OCI-LY7 (cell line): Measurements from ENCODE around the gene ZNF223. TPM values are rescaled to one million over a fixed set of nuclear protein-coding genes. Genes with fewer than 3 reads are reported as not detected.

ENCODE experiments used
- BruUV-seq: library from RNA; stranded (reverse); fragments of 400-500 nt; replicated peaks from 2 replicates; lab custom pipeline; 2021; lab: Mats Ljungman, UMichigan
- CTCF ChIA-PET: fragments of 300-600 bp; sonication (Branson Sonifier 250); formaldehyde crosslinking; loops from one replicate; lab custom pipeline; 2022; ENCODE audit warnings: antibody characterized with exemption; ENCODE audit not compliant: unreplicated experiment; lab: Charles Lee
- POLR2A ChIA-PET: fragments of 300-600 bp; sonication (Branson Sonifier 250); formaldehyde crosslinking; loops from one replicate; lab custom pipeline; 2022; ENCODE audit warnings: antibody characterized with exemption; lab: Charles Lee
- DNase-seq: peaks from one replicate; pipeline ENCODE4 v3.0.0-alpha.2; 2015; ENCODE audit warnings: low spot score
- H2AFZ ChIP-seq: fragments of 200-600 bp; sonication (generic), shearing (Covaris generic); 2 replicates; pipeline ENCODE4 v1.6.1; 2014; ENCODE audit warnings: mild to moderate bottlenecking, antibody characterized with exemption, low read length, moderate library complexity
- H3K27ac ChIP-seq: fragments of 200-600 bp; sonication (generic); 2 replicates; pipeline ENCODE4 v1.5.1; 2014; ENCODE audit warnings: mixed run types, low read depth, mild to moderate bottlenecking, moderate library complexity, low read length, inconsistent platforms; ENCODE audit not compliant: poor library complexity, severe bottlenecking
- H3K36me3 ChIP-seq: fragments of 200-600 bp; sonication (generic); 2 replicates; pipeline ENCODE4 v1.6.1; 2014; ENCODE audit warnings: mild to moderate bottlenecking, antibody characterized with exemption, low read length, moderate library complexity, mixed read lengths; ENCODE audit not compliant: insufficient read depth
- H3K4me1 ChIP-seq: fragments of 200-600 bp; sonication (generic); 2 replicates; pipeline ENCODE4 v1.5.1; 2014; ENCODE audit warnings: mild to moderate bottlenecking, low read length; ENCODE audit not compliant: insufficient read depth, poor library complexity, severe bottlenecking
- H3K4me2 ChIP-seq: fragments of 200-600 bp; sonication (generic); 2 replicates; pipeline ENCODE4 v1.6.1; 2014; ENCODE audit warnings: mild to moderate bottlenecking, low read length
- H3K4me3 ChIP-seq: fragments of 200-600 bp; sonication (generic); 2 replicates; pipeline ENCODE4 v1.5.1; 2014; ENCODE audit warnings: mild to moderate bottlenecking, low read depth, low read length; ENCODE audit not compliant: poor library complexity, severe bottlenecking
- H3K79me2 ChIP-seq: fragments of 200-600 bp; sonication (generic); 2 replicates; pipeline ENCODE4 v1.6.1; 2016; ENCODE audit warnings: low read depth, mild to moderate bottlenecking, low read length, moderate library complexity, mixed read lengths; ENCODE audit not compliant: insufficient read depth
- H3K9me2 ChIP-seq: fragments of 200-600 bp; sonication (generic); 2 replicates; pipeline ENCODE4 v1.6.1; 2016; ENCODE audit warnings: mild to moderate bottlenecking, low read length, mixed read lengths; ENCODE audit not compliant: insufficient read depth
- H3K9me3 ChIP-seq: fragments of 200-600 bp; sonication (generic); 2 replicates; pipeline ENCODE4 v1.6.1; 2014; ENCODE audit warnings: mild to moderate bottlenecking, mixed run types, low read length, mixed read lengths
- H4K20me1 ChIP-seq: fragments of 200-600 bp; sonication (generic); 2 replicates; pipeline ENCODE4 v1.6.1; 2014; ENCODE audit warnings: mild to moderate bottlenecking, antibody characterized with exemption, low read length, moderate library complexity, mixed read lengths; ENCODE audit not compliant: insufficient read depth
- CTCF ChIP-seq: fragments of 200-600 bp; sonication (generic); conservative IDR thresholded peaks from 2 replicates; pipeline ENCODE4 v1.5.1; 2014; ENCODE audit warnings: mild to moderate bottlenecking, antibody characterized with exemption, low read length, moderate library complexity, mixed read lengths
- EZH2phosphoT487 ChIP-seq: fragments of 200-600 bp; sonication (generic); IDR thresholded peaks from 2 replicates; pipeline ENCODE4 v1.6.1; 2018; ENCODE audit warnings: low read depth, borderline replicate concordance, mild to moderate bottlenecking, mixed run types, antibody characterized with exemption, low read length, moderate library complexity, mixed read lengths
- intact Hi-C: fragments of 100-400 bp; cut with micrococcal nuclease; formaldehyde crosslinking; loops from one replicate; pipeline ENCODE4 v1.10.0; 2022; ENCODE audit not compliant: unreplicated experiment
- small RNA-seq: library from RNA; depleted of rRNA; stranded (forward); fragments of <200 nt; gene quantifications from one replicate; pipeline ENCODE3, GENCODE V24; 2014
- total RNA-seq, 2 experiments: library from RNA; depleted of rRNA in 1 of 2; stranded (reverse); fragments of >200 nt in 1 of 2; shearing (Covaris generic) in 1 of 2; gene quantifications; 2 replicates each; pipeline ENCODE4 v1.2.3, GENCODE V29; 2014 to 2022

Gene ZNF223
- total RNA-seq, 2 experiments from 2014 or later = not detected

GRCh38 chr19:44113138-44113783, 61.4 kb downstream of the ZNF223 start, which contains the start of gene ZNF225:
ZNF225 (plus strand) TSS chr19:44113399; CDS start chr19:44115828, 2,429 bp downstream.
- ChIA-PET CTCF (no interaction called here), POLR2A (no interaction called here)
- H3K9me2 ChIP-seq = no peaks in the 10 kb centered on the region
- no TSS peak for BruUV-seq
- TF ChIP-seq CTCF (no peak), EZH2phosphoT487 (no peak)
- DNase-seq = peak; percentile 97
- peak within 1 kb of the TSS; percentile 100 for H2AFZ ChIP-seq
- H3K9me3 ChIP-seq = no peaks in the 10 kb centered on the region
- H3K36me3 ChIP-seq = peaks cover 22% of the 10 kb centered on the region
- peak within 1 kb of the TSS; percentile 99 for H3K4me2 ChIP-seq
- peaks cover 16% of the 10 kb centered on the region for H3K4me1 ChIP-seq
- no peak within 1 kb of the TSS for H3K27ac ChIP-seq
- intact Hi-C loops = loop anchor here (1.0 to 2.0 kb wide), 4 partner anchors 19 to 192 kb away; partner anchors contain the start of genes ZNF224, ZNF227, ZNF230 and ZNF235
- H4K20me1 ChIP-seq = no peaks in the 10 kb centered on the region
- H3K4me3 ChIP-seq = peak within 1 kb of the TSS; percentile 83
- no peaks in the 10 kb centered on the region for H3K79me2 ChIP-seq

GRCh38 chr19:44113784-44114390, 62.1 kb downstream of the ZNF223 start:
- Histone ChIP-seq H4K20me1 (no peaks in the 10 kb centered on the region), H3K9me2 (no peaks in the 10 kb centered on the region), H3K4me1 (peaks cover 16% of the 10 kb centered on the region), H3K27ac (no peak overlapping the region), H3K4me2 (peak overlapping the region; percentile 99), H3K36me3 (peaks cover 26% of the 10 kb centered on the region), H3K4me3 (peak overlapping the region; percentile 83), H2AFZ (peak overlapping the region; percentile 100), H3K79me2 (no peaks in the 10 kb centered on the region), H3K9me3 (no peaks in the 10 kb centered on the region)
- BruUV-seq = TSS peak; percentile 61
- DNase-seq = no peak
- intact Hi-C loops = loop anchor here (1.0 to 2.0 kb wide), 4 partner anchors 20 to 191 kb away; partner anchors contain the start of genes ZNF224, ZNF227, ZNF230 and ZNF235
- CTCF ChIA-PET = no interaction called here
- POLR2A ChIA-PET = no interaction called here
- TF ChIP-seq EZH2phosphoT487 (no peak), CTCF (no peak)

Small RNAs within 50 kb of the gene (small RNA-seq; reads per million reads assigned to genes)
- not detected for gene RNU6-902P

Other genes with a start within 250 kb of the ZNF223 start
- gene LYPD5, start 249.6 kb upstream of the ZNF223 start, total RNA-seq (2014; rRNA removed; shearing (Covaris generic)) = not detected in 2 replicates
- gene LYPD5, start 249.6 kb upstream of the ZNF223 start, total RNA-seq (2022) = not detected in 2 replicates
- gene ZNF283, start 224.7 kb upstream of the ZNF223 start, total RNA-seq (2014; rRNA removed; shearing (Covaris generic)) = 4.3 and 4.8 TPM in 2 replicates
- gene ZNF283, start 224.7 kb upstream of the ZNF223 start, total RNA-seq (2022) = 1.9 and 2.8 TPM in 2 replicates
- gene ZNF404, start 168.1 kb upstream of the ZNF223 start, total RNA-seq (2014; rRNA removed; shearing (Covaris generic)) = not detected in 2 replicates
- not detected in 2 replicates for gene ZNF404, start 168.1 kb upstream of the ZNF223 start, total RNA-seq (2022)
- 14.5 and 15.3 TPM in 2 replicates for gene ZNF45, start 116.8 kb upstream of the ZNF223 start, total RNA-seq (2014; rRNA removed; shearing (Covaris generic))
- gene ZNF45, start 116.8 kb upstream of the ZNF223 start, total RNA-seq (2022) = 9.7 and 12.7 TPM in 2 replicates
- gene ZNF221, start 100.8 kb upstream of the ZNF223 start, total RNA-seq (2014; rRNA removed; shearing (Covaris generic)) = 0.21 and 0.28 TPM in 2 replicates
- not detected in 2 replicates for gene ZNF221, start 100.8 kb upstream of the ZNF223 start, total RNA-seq (2022)
- not detected in 2 replicates for gene ZNF155, start 67.8 kb upstream of the ZNF223 start, total RNA-seq (2014; rRNA removed; shearing (Covaris generic))
- not detected in 2 replicates for gene ZNF155, start 67.8 kb upstream of the ZNF223 start, total RNA-seq (2022)
- 1.7 and 1.8 TPM in 2 replicates for gene ZNF230, start 49.1 kb upstream of the ZNF223 start, total RNA-seq (2014; rRNA removed; shearing (Covaris generic))
- gene ZNF230, start 49.1 kb upstream of the ZNF223 start, total RNA-seq (2022) = 1.6 and 2.8 TPM in 2 replicates
- not detected in 2 replicates for gene ZNF222, start 26.7 kb upstream of the ZNF223 start, total RNA-seq (2014; rRNA removed; shearing (Covaris generic))
- not detected in 2 replicates for gene ZNF222, start 26.7 kb upstream of the ZNF223 start, total RNA-seq (2022)
- not detected in 2 replicates for gene ZNF284, start 20.1 kb downstream of the ZNF223 start, total RNA-seq (2014; rRNA removed; shearing (Covaris generic))
- gene ZNF284, start 20.1 kb downstream of the ZNF223 start, total RNA-seq (2022) = not detected in 2 replicates
- 17.5 and 20.4 TPM in 2 replicates for gene ZNF224, start 42.3 kb downstream of the ZNF223 start, total RNA-seq (2014; rRNA removed; shearing (Covaris generic))
- gene ZNF224, start 42.3 kb downstream of the ZNF223 start, total RNA-seq (2022) = 20.2 and 21.5 TPM in 2 replicates
- gene ZNF225, start 61.4 kb downstream of the ZNF223 start, total RNA-seq (2014; rRNA removed; shearing (Covaris generic)) = 2.4 and 3.5 TPM in 2 replicates
- 4.1 and 6.1 TPM in 2 replicates for gene ZNF225, start 61.4 kb downstream of the ZNF223 start, total RNA-seq (2022)
- not detected in 2 replicates for gene ZNF234, start 89.5 kb downstream of the ZNF223 start, total RNA-seq (2014; rRNA removed; shearing (Covaris generic))
- not detected in 2 replicates for gene ZNF234, start 89.5 kb downstream of the ZNF223 start, total RNA-seq (2022)
- 14.6 and 14.7 TPM in 2 replicates for gene ZNF226, start 113.1 kb downstream of the ZNF223 start, total RNA-seq (2014; rRNA removed; shearing (Covaris generic))
- 17.9 and 24.0 TPM in 2 replicates for gene ZNF226, start 113.1 kb downstream of the ZNF223 start, total RNA-seq (2022)
- 16.8 and 20.1 TPM in 2 replicates for gene ZNF227, start 160.5 kb downstream of the ZNF223 start, total RNA-seq (2014; rRNA removed; shearing (Covaris generic))
- 18.5 and 21.2 TPM in 2 replicates for gene ZNF227, start 160.5 kb downstream of the ZNF223 start, total RNA-seq (2022)
- 0.13 TPM in 1 of 2 replicates, not detected in the other for gene ZNF233, start 207.8 kb downstream of the ZNF223 start, total RNA-seq (2014; rRNA removed; shearing (Covaris generic))
- gene ZNF233, start 207.8 kb downstream of the ZNF223 start, total RNA-seq (2022) = not detected in 2 replicates